Subcutaneous adipose tissue (tissue), 4 donors: ENCODE data around the gene MLYCD. TPM values are rescaled to one million over a fixed set of nuclear protein-coding genes. Genes with fewer than 3 reads are reported as not detected.

Experiments
- CTCF ChIP-seq: fragments of 450-650 bp; IDR thresholded peaks from one replicate; pipeline ENCODE4 v1.5.1; 2016; ENCODE audit warnings: low read depth, mild to moderate bottlenecking, control low read depth, antibody characterized with exemption, moderate library complexity
- total RNA-seq, 4 donors: library from RNA; depleted of rRNA; stranded (reverse); fragments of >200 nt; gene quantifications; one replicate each; pipeline ENCODE4 v1.1.0, GENCODE V29; 2016

Gene MLYCD
- total RNA-seq, 4 donors from 2014 or later: 10.0 to 30.9 (median 11.5) TPM

DNA sequence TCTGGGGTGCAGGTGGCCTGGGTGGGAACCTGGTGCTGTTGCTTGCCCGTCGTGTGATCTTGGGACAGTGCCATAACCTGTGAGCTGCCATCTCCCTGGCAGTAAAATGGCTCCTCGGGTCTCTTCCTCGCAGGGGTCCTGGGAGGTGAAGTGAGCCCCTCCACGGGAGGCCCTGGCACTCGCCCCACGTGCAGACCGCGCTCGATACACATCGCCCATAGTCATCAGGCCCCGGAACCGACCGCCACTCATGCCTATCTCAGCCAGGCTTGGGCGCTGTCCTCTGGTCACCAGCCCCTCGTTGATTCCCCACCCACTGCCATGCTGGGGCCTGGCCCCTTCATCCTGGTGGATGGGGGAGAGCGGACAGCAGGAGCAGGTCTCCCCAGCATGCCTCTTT is 32.6 kb downstream of the MLYCD start:
- no peak for TF ChIP-seq CTCF

DNA sequence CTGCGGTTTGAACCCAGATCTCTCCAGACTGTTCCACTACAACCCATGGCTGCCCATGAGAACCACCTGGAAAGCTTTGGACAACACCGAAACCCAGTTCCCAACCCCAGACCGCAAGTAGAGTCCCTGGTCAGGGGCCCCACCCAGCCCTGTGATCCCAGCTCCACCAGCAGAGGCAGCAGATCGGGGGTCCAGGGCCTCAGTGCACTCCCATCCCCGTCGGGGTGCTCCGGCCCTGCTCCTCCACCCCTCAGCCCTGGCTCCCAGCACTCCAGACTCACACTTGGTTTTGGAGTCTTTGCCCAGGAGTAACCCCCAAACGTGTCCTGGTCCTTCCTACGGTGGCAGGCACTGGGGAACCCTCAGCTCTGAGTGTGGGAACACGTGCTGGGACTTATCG is 33.4 kb downstream of the MLYCD start:
- TF ChIP-seq CTCF: no peak

DNA sequence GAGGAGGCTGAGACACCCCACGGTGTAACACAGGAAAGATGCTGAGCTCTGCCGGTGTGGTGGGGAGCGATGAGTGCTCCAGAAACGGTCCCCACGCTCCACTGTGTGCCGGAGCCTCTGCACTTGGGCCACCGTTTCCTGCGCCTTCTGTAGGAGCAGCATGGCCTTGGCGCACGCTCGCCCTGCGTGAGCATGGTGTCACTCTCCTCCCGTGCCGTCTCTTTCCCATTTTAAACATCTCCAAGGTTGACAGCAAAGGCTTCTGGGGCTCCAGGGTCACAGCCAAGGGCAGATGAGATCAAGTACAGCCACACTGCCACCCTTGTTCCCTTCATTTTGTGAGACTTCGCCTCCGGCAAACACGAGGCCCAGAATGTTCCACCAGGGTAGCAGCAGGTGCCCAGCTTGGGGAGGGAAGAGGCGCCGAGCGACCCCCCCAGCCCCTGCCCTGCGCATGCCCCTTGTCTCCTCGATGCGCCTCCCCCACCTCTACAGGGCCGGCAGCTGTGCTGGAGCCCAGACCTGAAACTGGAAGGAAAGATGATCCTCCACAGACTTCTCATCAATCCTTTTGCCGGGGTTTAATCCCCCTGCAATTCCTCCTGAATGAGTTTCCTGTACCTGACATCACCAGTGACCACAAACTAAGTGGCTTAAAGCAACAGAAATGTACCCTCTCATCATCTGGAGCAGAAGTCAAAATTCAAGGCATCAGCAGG is 34.2 kb downstream of the MLYCD start:
- no peak for TF ChIP-seq CTCF

DNA sequence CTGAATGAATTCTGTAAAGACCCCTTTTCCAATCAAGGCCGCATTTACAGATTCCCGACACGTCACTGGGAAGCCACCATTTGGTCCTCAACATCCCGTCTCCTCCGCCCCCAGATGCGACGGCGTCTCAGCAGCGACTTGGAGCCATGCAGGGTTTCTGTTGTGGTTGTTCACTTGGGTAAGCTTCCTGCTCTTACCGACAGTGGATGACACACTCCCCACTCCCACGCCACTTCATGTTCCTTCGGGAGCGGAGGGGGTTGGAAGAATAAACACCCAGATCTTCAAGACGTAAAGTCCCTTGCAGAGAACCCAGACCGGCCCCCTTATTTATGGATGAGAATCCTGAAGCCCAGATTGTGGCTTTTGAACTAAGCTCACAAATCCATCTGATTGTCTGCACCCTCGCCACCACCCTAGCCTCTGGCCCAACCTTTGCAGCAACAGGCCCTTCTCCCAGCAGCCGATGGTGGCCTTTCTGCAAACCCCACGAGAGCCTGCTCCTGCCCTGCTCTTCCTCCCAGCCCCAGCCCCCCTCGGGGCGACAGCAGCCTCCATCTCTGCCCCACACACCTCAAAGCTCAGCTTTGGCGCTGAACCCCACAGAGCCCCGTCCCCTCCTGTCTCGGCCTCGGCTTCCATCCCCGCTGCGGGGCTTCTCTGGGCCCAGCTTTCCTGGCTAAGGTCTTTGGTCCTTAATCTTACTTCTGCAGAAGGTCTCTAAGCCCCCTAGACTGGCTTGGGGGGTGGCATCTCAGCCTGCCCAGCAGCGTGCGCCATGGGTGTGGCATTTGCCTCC is 35.2 kb downstream of the MLYCD start:
- no peak for TF ChIP-seq CTCF

DNA sequence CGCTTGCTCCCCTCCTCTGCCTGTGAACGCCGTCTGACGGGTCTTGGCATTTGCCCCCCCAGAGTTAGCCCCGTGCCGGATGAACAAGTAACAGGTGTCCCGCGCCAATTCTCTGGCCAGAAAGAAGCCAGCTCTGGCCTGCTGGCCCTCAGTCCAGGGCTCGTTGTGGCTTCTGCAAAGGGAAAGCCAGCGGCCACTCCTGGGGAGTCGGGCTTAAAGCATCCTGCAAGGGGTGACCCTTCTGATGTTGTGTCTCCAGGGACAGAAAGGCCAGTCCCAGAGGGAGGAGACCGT is 35.7 kb downstream of the MLYCD start:
- TF ChIP-seq CTCF: no peak

GRCh38 chr16:83935005-83935857 is 36.3 kb downstream of the MLYCD start:
- no peak for TF ChIP-seq CTCF

DNA sequence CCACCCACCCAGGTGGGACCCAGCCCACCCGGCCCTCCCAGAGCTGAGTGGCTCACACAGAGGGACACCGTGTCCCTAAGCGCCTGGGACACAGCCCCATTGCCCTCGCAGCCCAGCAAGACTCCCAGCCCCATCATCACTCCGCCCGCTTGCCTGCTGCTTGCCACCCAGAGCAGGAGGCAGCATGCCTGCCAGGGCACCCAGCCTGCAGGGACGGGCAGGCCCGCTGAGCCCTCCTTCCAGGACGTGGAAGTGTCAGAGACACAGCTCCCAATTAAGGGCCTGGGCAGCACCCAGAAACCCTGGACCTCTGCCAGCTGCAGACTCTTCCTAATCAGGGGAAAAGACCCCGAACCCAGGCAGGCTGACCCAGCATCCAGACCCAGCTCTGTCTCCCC is 36.9 kb downstream of the MLYCD start:
- TF ChIP-seq CTCF: no peak
